ENCODE measurements around the gene SPTBN4. TPM values are rescaled to one million over a fixed set of nuclear protein-coding genes. Genes with fewer than 3 reads are reported as not detected.
A peak's percentile ranks its signal among the peaks of the same experiment; 100 is the strongest.
"Not testable (repeated sequence)": the region's sequence is repeated elsewhere in the genome, so short reads cannot be mapped to it uniquely, and the experiment has no call there.

Gene SPTBN4
- polyA plus RNA-seq, 4 donors = 0.92 to 2.2 (median 1.6) TPM

- DNase-seq (ENCODE audit: low read depth in 4 of 4, low spot score in 2 of 4) = no peak
Measured at GRCh38 chr19:40555978-40556689, 89.3 kb downstream of the SPTBN4 start.

GRCh38 chr19:40556953-40557530, 90.2 kb downstream of the SPTBN4 start:
- DNase-seq (ENCODE audit: low read depth in 4 of 4, low spot score in 2 of 4) = no peak

GRCh38 chr19:40559394-40559793, 92.6 kb downstream of the SPTBN4 start:
- no peak for DNase-seq (ENCODE audit: low read depth in 4 of 4, low spot score in 2 of 4)

- no peak for DNase-seq (ENCODE audit: low read depth in 4 of 4, low spot score in 2 of 4)
Measured at GRCh38 chr19:40560092-40560507, 93.3 kb downstream of the SPTBN4 start.

- DNase-seq (ENCODE audit: low read depth in 4 of 4, low spot score in 2 of 4) = no peak
Measured at GRCh38 chr19:40561947-40562346, 95.1 kb downstream of the SPTBN4 start.

GRCh38 chr19:40564535-40564934, 97.7 kb downstream of the SPTBN4 start:
- not testable (repeated sequence) for DNase-seq (ENCODE audit: low read depth in 4 of 4, low spot score in 2 of 4)

- no peak for DNase-seq (ENCODE audit: low read depth in 4 of 4, low spot score in 2 of 4)
Measured at GRCh38 chr19:40565355-40565754, 98.6 kb downstream of the SPTBN4 start.

GRCh38 chr19:40565910-40566495, 99.2 kb downstream of the SPTBN4 start:
- no peak for DNase-seq (ENCODE audit: low read depth in 4 of 4, low spot score in 2 of 4)

GRCh38 chr19:40567040-40567749, 100.4 kb downstream of the SPTBN4 start:
- DNase-seq (ENCODE audit: low read depth in 4 of 4, low spot score in 2 of 4) = no peak

GRCh38 chr19:40567750-40568494, 101.1 kb downstream of the SPTBN4 start:
- no peak for DNase-seq (ENCODE audit: low read depth in 4 of 4, low spot score in 2 of 4)

- peak; percentile 70 to 95 (median 90) for DNase-seq (ENCODE audit: low read depth in 4 of 4, low spot score in 2 of 4)
Measured at GRCh38 chr19:40570313-40571004, 103.7 kb downstream of the SPTBN4 start.

GRCh38 chr19:40571005-40571318, 104.2 kb downstream of the SPTBN4 start:
- no peak for DNase-seq (ENCODE audit: low read depth in 4 of 4, low spot score in 2 of 4)

- no peak for DNase-seq (ENCODE audit: low read depth in 4 of 4, low spot score in 2 of 4)
Measured at GRCh38 chr19:40571831-40572495, 105.2 kb downstream of the SPTBN4 start.

GRCh38 chr19:40575326-40575725, 108.5 kb downstream of the SPTBN4 start:
- no peak for DNase-seq (ENCODE audit: low read depth in 4 of 4, low spot score in 2 of 4)

- no peak for DNase-seq (ENCODE audit: low read depth in 4 of 4, low spot score in 2 of 4)
Measured at GRCh38 chr19:40576151-40576584, 109.4 kb downstream of the SPTBN4 start.

- peak; percentile 83 to 94 (median 89) for DNase-seq (ENCODE audit: low read depth in 4 of 4, low spot score in 2 of 4)
Measured at GRCh38 chr19:40576585-40577451, 110.0 kb downstream of the SPTBN4 start, which contains the start of gene SHKBP1. TSS of gene SHKBP1 (plus strand) at chr19:40576873. CDS start at chr19:40576900, 27 bp downstream.

- no peak for DNase-seq (ENCODE audit: low read depth in 4 of 4, low spot score in 2 of 4)
Measured at GRCh38 chr19:40578442-40578908, 111.7 kb downstream of the SPTBN4 start.

GRCh38 chr19:40580619-40581018, 113.8 kb downstream of the SPTBN4 start:
- no peak for DNase-seq (ENCODE audit: low read depth in 4 of 4, low spot score in 2 of 4)
